Medulla oblongata (tissue), 1 donor: ENCODE data around the gene LRRC31.

Experiments used
- DNase-seq: peaks from one replicate; pipeline ENCODE4 v3.0.0-alpha.2; 2015; ENCODE audit errors: extremely low spot score

The LRRC31 gene

GRCh38 chr3:169813278-169813677, 56.5 kb downstream of the LRRC31 start:
- DNase-seq: no peak

DNA sequence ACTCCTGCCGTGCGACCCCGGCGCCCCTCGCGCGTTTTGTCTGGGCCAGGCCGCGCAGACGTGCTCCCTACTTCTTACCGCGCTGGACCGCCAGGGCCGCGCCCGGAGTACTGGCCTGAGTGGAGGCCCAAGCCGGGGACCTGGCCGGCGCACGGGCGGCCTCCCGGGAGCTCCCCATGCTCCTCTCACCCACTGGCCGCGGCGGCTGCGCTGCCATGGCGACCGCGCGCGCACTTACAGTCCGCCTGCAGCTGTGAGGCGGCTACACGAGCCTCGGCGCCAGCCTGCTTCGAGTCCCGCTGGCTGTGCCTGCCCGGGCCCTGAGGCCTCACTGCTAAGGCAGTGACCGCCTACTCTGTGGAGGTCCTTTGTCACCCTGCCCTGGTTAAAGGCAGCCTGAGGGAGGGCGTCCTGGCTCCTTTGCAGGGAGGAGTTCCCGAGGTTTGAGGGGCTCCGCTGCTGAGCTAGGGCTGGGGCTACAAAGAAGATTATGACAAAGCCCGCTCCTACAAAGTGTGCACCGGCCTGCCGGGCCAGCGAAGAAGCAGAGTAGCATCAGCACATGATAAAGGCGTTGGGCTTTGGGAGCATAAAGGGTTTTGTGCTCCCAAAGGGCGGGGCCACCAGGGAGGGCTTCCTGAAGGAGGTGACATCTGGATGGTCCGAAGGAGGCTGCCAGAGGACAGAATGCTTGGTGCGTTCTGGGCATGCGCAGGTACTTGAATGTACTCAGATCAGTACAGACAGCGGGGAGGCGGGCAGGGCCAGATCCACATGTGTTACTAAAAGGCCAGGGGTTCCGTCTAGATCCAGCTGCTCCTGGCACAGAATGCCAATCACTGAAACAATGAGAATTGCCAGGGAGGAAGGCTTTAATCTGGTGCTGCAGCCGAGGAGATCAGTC, 57.2 kb downstream of the LRRC31 start, which contains the start of the genes LRRC34 and LRRIQ4:
LRRC34 (minus strand) TSS at position 573 of the 904 bp plus-strand sequence; CDS start at position 217, 356 bp downstream.
LRRIQ4 (plus strand) TSS at position 539 of the 904 bp plus-strand sequence. CDS start 9,052 bp downstream, outside the sequence.
- DNase-seq: peak; percentile 70

DNA sequence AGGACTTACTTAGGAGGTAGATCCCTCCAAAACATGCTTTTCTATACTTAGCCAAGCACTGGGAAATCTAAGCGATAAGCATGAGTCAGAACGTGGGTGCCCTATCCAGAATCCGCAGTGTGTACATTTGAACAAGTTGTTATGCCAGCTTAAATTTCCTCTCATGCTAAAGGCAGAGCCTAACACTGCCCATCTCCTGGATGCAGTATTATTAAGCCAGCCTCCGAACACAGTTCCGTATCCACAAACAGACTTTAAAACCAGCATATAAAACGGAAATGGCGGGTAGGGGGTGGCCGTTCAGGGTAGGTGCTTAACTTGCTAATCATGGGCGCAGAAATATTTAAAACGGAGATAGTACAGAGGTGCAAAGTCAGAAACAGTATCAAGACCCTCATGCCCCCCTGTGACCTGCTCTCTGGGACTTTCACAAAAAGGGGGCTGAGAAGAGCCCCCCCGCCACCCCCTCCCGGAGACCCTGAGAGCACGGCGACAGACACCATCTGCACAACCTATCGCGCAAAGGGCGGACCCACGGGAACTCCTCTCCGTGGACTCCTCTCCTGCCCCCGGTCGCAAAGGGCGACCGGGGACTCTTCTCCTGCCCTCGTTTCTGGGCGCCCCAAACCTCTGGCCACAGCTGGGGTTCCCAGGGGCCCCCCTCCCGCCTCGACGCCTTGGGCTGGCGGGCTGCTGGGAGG, 58.0 kb downstream of the LRRC31 start:
- DNase-seq: peak; percentile 38

DNA sequence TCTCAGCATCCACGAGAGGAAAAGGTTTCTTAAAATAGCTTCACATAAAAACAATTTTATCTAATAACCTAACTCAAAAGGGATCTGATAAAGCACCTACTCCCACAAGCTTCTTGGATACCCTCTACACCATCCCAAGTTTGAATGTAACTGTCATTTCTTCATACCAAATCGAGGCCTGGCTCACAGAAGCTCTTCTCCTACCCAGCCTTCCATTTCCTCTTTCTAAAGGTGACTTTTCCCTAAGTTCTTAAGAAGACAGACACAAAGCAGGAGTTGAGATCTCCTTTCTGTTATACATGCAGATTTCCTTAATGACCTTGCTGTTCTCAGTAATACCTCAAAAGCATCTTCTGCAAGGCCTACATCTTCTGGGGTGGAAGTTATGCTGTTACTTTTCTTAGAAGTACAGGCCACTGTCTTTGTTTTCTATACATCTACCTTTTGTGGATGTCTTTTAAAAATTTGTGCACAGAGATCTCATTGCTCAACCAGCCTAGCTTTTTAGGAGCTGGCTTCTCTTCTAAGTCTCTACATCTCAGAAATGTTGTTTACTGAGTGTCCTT, 60.4 kb downstream of the LRRC31 start:
- DNase-seq: no peak

DNA sequence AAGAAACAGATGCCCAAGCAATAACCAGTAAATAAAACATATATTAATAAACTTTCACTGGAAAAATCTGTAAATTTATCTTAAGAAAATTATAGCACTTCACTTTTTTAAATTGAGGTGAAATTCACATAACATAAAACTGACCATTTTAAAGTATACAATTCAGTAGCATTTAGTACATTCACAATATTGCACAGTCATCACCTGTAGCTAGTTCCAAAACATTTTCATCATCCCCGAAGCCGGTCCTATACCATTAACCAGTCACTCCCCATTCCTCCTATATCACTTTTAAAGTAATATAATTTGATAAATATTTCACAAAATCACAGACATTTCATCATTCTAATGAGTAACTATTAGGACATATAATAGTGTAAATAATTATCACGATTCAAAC, 65.1 kb downstream of the LRRC31 start:
- DNase-seq: no peak

GRCh38 chr3:169792359-169792758, 77.4 kb downstream of the LRRC31 start:
- no peak for DNase-seq

DNA sequence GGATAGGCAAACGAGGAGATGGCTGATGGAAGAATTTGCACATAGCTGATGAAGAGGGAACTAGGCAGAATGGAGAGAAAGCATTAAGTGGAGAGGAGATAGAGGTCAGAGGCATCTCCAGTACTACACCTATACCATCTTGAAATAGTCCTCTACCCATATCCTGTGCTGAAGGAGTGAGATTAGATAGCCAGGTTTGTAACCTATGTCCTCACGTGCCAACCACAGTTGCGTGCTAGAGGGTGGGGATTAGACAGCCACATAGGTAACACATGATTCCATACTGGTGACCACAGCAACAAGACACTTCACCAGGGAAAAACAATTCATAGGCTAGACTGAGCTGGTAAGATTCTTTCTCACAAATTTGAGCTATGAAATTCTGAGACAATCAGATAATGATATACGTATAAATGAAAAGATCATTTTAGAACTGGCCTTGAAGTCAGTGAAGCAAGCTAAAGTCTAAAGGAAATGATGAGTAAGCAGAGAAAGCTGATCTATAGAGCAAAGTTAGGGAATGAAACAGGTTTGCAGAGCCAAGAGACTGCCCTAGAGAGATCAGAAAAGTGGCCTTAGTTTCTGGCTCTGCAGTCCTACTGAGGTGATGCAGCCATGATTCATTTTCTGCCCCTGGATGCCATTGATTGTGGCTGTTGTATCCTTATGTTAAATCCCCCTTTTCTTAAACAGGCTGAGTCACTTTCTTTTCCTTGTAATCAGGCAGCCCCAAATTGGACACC, 78.9 kb downstream of the LRRC31 start:
- DNase-seq: no peak

DNA sequence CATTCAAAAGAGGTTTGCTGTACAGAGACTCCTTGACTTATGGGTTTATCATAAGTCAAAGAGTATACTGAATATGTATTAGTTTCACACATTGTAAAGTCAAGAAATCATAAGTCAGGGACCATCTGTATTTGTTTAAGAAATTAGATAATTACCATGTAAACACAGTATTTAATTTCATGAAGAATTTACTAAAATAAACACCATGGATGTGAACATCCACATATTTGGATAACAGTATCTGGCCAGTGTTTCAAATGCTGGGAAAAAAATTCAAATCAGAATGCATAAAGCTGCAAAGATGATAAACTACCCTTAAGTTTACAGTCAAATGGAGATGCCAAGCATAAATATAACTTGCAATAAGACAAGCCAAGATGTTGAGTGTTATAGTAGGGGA, 79.5 kb downstream of the LRRC31 start:
- DNase-seq: no peak
